Renal cortex interstitium (tissue), 11 donors: ENCODE measurements around the gene CA10. TPM values are rescaled to one million over a fixed set of nuclear protein-coding genes. Genes with fewer than 3 reads are reported as not detected.
A peak's percentile ranks its signal among the peaks of the same experiment; 100 is the strongest.

Source experiments
- DNase-seq, 11 donors: peaks; one replicate each; pipeline ENCODE4 v3.0.0-alpha.2; 2013; ENCODE audit warnings: low read depth in 9 of 11, low spot score in 4 of 11; ENCODE audit errors: extremely low read depth in 1 of 11
- polyA plus RNA-seq, 3 donors: library from polyadenylated mRNA; unstranded; fragments of 120-200 nt; gene quantifications; one replicate each; pipeline ENCODE4 v1.2.1, GENCODE V29; 2013; ENCODE audit not compliant: insufficient read length in 3 of 3

CA10 gene
- polyA plus RNA-seq, 3 donors = 10.3 to 21.0 (median 10.4) TPM

DNA sequence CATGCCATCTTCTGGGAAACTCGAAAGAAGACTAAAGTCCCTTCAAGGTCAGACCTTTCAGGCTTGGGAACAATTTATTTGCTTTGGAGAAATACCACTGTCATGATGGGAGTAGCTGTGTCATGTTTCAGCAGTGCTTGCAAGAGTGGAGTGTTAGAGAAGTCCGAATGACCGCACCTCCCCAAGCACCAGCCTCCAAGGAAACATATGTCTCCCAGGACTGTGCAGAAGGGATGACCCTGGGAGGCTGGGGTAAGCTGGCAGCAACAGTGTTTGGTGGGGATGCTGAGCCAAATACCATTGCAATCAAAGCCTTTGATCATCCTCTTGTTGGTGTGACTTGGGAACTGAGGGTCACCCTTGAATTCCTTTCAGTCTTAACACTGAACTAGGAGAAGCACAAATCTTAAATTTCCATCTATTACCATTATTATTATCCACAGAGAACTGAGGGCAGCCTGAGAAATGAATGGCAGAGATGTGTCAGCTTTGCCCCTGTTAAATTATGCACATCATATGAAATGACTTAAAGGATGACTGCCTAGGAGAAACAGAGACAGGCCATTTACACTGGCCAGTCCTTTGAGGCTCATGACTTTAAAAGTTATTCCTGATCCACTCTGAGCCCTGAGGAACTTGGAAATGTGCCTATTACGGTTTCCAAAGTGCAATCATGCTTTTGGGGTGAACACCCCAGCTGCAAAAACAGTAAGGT, 244.9 kb downstream of the CA10 start:
- no peak for DNase-seq

DNA sequence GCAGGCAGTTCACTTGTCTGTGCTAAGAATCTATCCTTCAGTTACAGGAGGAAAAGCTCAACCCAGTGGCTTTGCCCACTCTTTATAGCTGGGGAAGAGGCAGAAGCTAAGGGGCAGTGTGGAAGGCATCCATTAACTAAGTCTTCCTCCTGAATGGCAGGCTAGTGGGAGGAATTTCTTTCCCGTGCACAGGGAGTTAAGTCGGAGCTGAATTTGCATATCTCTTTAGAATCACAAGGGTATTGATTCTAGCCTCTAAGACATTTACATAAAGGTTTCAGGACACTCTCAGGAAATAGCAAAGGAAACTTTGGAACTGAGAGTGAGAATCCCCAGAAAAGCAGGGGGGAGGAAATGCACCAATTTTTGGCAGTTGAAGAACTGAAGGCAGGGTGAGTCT, 245.6 kb downstream of the CA10 start:
- DNase-seq = no peak

GRCh38 chr17:51911237-51911636, 247.3 kb downstream of the CA10 start:
- DNase-seq = no peak

- DNase-seq = no peak
Observed at GRCh38 chr17:51909971-51910370, 248.5 kb downstream of the CA10 start.

DNA sequence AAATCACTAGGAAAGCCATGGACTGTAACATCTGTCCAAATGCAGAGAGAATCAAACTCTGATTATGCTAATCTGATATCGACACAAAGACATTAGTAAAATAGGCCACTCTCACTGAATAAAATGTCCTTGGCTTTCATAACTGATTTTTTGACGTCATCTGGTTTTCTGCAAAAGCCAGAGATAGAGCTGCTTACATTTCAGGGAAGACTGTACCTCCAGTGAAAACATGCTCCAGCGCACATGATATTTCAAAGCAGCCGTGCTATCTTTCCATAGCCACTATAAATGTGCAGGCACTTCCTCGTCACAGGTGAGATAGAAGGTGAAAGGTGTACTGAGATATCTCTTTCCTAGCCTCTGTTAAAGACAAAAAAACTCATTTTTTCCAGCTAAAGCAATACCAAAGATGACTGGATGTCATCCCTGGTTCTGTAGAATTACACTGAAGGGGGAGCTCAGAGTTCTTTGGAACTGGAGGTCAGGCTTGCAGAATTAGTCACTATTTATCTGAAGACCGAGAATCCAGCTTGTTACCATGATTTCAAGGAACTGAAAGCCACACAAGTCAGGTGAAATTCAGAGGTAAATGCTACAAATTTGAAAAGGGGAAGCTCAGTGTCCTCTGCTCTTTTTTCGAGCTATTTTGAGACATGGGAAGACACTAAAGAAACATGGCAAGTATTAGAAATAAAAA, 249.5 kb downstream of the CA10 start:
- no peak for DNase-seq

GRCh38 chr17:51907041-51907440, 251.5 kb downstream of the CA10 start:
- no peak for DNase-seq

DNA sequence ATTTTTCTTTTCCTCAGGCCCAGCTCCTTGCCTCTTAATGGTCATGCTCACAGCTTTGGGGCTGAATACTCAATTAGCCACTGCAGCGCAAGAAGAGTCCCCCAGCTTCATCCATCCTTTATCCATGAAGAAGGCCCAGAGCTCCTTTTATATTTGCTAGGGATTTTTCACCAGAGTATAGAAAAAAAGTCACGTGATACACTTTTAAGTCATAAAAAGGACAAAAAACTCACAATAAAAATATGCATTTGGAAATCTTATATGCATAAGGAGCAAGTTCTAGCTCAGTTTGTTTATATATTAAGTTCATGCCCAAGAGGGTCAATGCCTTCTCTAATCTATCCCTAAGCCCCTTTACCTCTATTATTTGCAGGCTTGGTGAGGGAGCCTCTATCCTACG, 254.1 kb downstream of the CA10 start:
- no peak for DNase-seq

GRCh38 chr17:51901242-51901641, 257.3 kb downstream of the CA10 start:
- no peak for DNase-seq

DNA sequence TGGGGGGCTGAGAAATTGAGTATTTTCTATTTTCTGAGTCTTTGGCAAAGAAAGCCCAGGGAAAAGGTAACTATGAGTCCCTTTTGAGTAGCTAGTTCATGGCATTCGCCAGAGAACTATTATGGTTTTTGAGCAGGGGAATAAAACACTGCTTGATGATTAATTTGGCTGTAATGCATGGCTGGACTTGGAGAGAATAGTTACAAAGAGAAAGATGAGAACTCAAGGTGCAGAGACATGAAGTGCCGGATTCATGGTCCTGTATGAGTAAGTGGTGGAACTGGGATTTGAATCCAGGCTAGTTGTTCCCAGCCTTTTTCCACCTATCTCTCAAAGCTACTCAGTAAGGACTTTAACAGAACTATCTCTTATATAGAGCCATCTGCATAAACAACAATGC, 266.6 kb downstream of the CA10 start:
- no peak for DNase-seq

DNA sequence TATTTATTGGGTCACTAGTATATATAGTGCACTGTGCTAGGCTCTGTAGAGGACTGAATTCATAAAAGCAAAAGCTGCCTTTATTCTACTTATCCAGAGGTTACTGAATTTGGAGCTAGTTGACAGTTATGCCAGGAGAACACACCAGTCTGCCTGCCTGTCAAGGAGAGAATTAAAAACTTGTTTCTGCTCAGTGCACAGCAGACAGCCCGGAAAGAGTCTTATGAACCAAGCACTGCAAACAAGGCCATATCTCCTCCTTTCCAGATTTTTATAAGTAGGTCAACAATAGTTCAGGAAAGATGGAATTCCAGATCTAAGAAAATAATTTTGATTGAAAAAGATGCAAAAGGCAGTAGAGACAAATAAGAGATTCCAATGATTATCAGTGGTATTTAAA, 267.8 kb downstream of the CA10 start:
- no peak for DNase-seq

DNA sequence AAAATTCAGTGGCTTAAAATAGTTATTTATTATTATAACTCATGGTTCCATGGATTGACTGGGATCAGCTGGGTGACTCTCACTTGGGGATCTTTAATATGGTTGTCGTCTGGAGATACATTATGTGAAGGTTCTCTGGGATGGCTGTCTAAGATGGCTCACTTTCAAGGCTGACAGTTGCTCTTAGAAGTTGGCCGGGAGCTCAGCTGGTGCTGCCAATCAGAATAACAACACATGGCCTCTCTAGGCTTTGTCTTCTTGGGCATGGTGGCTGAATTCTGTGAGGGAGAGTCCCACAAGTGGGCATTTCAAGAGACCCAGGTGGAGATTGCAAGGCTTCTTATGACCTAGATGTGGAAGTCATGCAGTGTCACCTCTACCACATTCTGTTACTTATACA, 269.7 kb downstream of the CA10 start:
- DNase-seq = no peak

DNA sequence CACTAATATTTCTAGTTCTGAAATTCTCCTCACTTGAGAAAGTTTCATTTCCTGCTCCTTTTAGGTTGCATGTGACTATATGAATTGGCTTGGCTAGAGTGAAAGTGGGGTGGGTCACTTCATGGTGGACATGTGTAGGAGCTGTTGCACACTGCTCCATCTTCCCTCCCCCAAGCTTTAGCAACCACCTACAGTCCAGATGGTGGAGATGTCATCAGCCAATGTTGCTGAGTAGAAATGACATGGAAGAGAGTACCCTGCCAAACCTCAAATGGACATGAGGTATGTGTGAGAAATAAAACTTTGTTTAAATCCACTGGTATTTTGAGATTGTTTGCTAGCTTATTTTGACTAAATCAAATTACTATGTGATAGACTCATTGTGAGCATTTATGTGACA, 281.5 kb downstream of the CA10 start:
- DNase-seq = no peak

- no peak for DNase-seq
Observed at GRCh38 chr17:51873302-51873701, 285.2 kb downstream of the CA10 start.

DNA sequence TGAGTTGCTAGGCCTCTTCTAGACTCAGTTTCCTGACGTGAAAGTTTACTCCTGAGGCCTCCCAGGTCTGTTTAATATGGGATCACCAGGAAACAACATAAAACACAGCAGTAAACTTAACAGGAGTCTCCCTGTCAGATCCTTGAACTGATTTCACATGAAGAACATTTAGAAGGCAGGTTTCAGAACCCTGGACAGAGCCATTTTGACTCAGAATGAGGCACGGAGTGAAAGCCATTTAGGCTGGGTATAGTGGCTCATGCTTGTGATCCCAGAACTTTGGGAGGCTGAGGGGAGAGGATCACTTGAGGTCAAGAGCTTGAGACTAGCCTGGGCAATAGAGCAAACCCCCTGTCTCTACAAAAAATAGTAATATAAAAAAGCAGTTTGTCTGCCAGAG, 289.1 kb downstream of the CA10 start:
- DNase-seq = peak in 10 of 11 donors; percentile 8 to 47 (median 33)

GRCh38 chr17:51860954-51861561, 297.5 kb downstream of the CA10 start:
- peak in 10 of 11 donors; percentile 7 to 52 (median 24) for DNase-seq

DNA sequence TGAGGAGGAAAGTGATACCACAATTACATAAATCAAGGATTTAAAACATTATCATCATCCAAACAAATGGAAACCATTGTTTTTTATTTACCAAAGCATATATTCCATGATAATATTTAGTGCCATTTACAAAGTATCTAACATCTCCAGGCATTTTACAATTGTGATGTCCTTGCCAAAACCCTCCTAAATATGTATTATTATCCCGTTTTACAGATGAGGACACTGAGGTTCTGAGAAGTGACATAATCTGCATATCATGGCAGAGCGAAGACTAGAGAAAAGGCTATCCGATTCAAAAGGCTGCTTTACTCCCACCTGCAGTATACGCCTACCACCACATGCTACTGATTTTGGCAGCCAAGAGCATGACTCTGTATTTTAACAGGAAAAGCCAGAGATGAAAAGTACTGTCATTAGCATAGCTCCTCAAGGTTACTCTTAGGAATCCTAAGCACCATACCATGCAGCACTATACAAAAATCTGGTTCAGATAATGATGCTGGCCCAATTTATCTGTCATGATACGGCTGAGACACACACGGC, 301.4 kb downstream of the CA10 start:
- DNase-seq = no peak

DNA sequence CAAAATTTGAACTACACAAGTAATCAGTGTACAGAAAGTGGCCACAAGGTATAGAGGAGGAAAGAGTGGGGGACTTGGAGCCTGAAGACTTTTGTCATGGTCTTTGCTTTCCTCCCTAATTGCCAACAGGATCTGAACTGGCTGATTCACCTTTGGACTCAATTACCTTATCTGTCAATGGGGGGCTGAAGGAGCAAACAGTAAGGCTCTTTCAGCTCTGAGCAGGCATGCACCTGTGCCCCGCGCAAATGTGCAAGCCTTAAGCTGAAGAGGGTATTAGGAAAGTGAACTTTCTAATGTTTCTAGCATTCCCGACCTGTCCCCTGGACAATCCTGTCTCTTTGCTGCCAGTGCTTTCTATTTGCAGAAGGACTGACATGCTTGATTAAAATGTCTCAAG, 302.7 kb downstream of the CA10 start:
- DNase-seq = no peak

- no peak for DNase-seq
Observed at GRCh38 chr17:51853857-51854256, 304.7 kb downstream of the CA10 start.

DNA sequence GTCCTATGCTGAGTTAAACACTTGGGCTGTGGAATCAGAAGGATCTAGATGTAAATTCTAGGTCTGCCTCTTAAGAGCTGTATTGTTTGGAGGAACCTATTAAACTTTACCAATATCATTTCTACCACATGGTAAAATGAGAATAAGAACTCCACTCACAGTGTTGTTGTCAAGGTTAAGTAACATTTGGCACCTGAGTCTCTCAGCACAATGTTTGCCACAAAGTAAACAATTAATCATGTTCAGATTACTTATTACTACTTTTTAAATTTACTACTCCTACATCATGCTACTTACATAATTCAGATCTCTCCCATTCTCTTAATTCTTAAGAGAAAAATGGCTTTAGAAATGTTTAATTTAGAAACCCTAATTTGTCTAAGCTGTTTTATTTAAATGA, 305.9 kb downstream of the CA10 start:
- DNase-seq = no peak

DNA sequence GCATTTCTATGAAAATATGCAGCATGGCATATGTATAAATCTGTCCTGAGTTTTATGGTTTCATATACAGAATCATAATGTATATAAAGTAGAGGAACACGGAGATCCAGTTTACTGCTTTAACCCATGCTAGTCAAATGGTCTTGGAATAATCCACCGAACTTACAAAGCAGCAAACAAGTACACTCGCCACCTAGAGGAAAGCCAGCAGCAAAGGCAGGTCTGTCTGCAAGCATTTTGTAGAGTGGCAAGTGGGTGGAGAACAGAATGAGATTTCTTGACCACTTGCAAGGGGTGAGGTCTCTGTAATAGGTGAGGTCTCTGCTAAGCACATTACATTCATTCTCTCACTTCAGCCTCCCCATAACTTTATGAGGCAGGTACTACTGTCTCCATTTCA, 308.3 kb downstream of the CA10 start:
- DNase-seq = no peak
